Measurements from ENCODE around the gene ABTB2. TPM values are rescaled to one million over a fixed set of nuclear protein-coding genes. Genes with fewer than 3 reads are reported as not detected.

ABTB2 gene
- total and polyA plus RNA-seq, 7 donors, result 4.5 to 24.7 (median 18.5) TPM

GRCh38 chr11:34331736-34332135 is 26.1 kb downstream of the ABTB2 start:
- Histone ChIP-seq H3K4me1 (peaks cover 50% of the 10 kb centered on the region), H3K36me3 (ENCODE audit: insufficient read depth in 1 of 2, low read depth in 1 of 2) (no peaks in the 10 kb centered on the region), H3K4me3 (no peak overlapping the region), H3K9me3 (no peaks in the 10 kb centered on the region), H3K27ac (peak overlapping the region; percentile 3), H3K27me3 (ENCODE audit: insufficient read depth in 3 of 3, low read length in 2 of 3) (no peaks in the 10 kb centered on the region)
- no peak for ATAC-seq
- intact Hi-C loops (cut with DNase I), result loop anchor here in 1 of 2 donors (2.0 kb wide), 1 partner anchor 15 kb away; no protein-coding TSS in a partner anchor
- TF ChIP-seq CTCF (IDR thresholded peaks at IDR 0.05), result no peak
- DNase-seq, result no peak
- WGBS, 3 donors, result 90 to 96% (median 93%) methylated on average over 3 of the region's 3 CpGs

- H3K27ac ChIP-seq, result no peak overlapping the region
- ATAC-seq, result peak in 1 of 4 donors; percentile 41
- intact Hi-C loops (cut with DNase I), result loop anchor here in 1 of 2 donors (2.0 kb wide), 1 partner anchor 15 kb away; no protein-coding TSS in a partner anchor
Observed at GRCh38 chr11:34331329-34331728, 26.5 kb downstream of the ABTB2 start.

GRCh38 chr11:34330653-34331052 is 27.2 kb downstream of the ABTB2 start:
- Histone ChIP-seq H3K36me3 (ENCODE audit: insufficient read depth in 1 of 2, low read depth in 1 of 2) (no peaks in the 10 kb centered on the region), H3K4me1 (peaks cover 53% of the 10 kb centered on the region), H3K27me3 (ENCODE audit: insufficient read depth in 3 of 3, low read length in 2 of 3) (no peaks in the 10 kb centered on the region), H3K4me3 (no peak overlapping the region), H3K9me3 (no peaks in the 10 kb centered on the region), H3K27ac (no peak overlapping the region)
- DNase-seq (no peak), ATAC-seq (no peak)
- intact Hi-C loops (cut with DNase I), result loop anchor here in 1 of 2 donors (2.0 kb wide), 1 partner anchor 16 kb away; no protein-coding TSS in a partner anchor
- TF ChIP-seq CTCF (IDR thresholded peaks at IDR 0.05), result no peak

More at GRCh38 chr11:34331329-34331728, 26.5 kb downstream of the ABTB2 start:
- no peak overlapping the region for H3K4me3 ChIP-seq
- DNase-seq, result no peak
- no peaks in the 10 kb centered on the region for H3K9me3 ChIP-seq
- 33 to 40% (median 39%) methylated on average over 2 of the region's 2 CpGs for WGBS, 3 donors
- H3K27me3 ChIP-seq (ENCODE audit: insufficient read depth in 3 of 3, low read length in 2 of 3), result no peaks in the 10 kb centered on the region
- H3K4me1 ChIP-seq, result peaks cover 53% of the 10 kb centered on the region
- no peak for TF ChIP-seq CTCF (IDR thresholded peaks at IDR 0.05)
- H3K36me3 ChIP-seq (ENCODE audit: insufficient read depth in 1 of 2, low read depth in 1 of 2), result no peaks in the 10 kb centered on the region

GRCh38 chr11:34329876-34330275 is 27.9 kb downstream of the ABTB2 start:
- no peak for TF ChIP-seq CTCF (IDR thresholded peaks at IDR 0.05)
- WGBS, 3 donors, result 35 to 66% (median 47%) methylated on average over 2 of the region's 2 CpGs
- DNase-seq (no peak), ATAC-seq (peak in 2 of 4 donors; percentile 13 to 47)
- intact Hi-C loops (cut with DNase I), result loop anchor here in 1 of 2 donors (2.0 kb wide), 1 partner anchor 17 kb away; no protein-coding TSS in a partner anchor
- H3K4me1 ChIP-seq, result peaks cover 53% of the 10 kb centered on the region
- no peak overlapping the region for H3K4me3 ChIP-seq
- no peaks in the 10 kb centered on the region for H3K27me3 ChIP-seq (ENCODE audit: insufficient read depth in 3 of 3, low read length in 2 of 3)
- no peaks in the 10 kb centered on the region for H3K9me3 ChIP-seq
- no peak overlapping the region for H3K27ac ChIP-seq
- H3K36me3 ChIP-seq (ENCODE audit: insufficient read depth in 1 of 2, low read depth in 1 of 2), result no peaks in the 10 kb centered on the region

GRCh38 chr11:34328632-34328910 is 29.2 kb downstream of the ABTB2 start:
- no peak for TF ChIP-seq CTCF (IDR thresholded peaks at IDR 0.05)
- ATAC-seq (no peak), DNase-seq (no peak)
- H3K4me3 ChIP-seq, result no peak overlapping the region
- peaks cover 65% of the 10 kb centered on the region for H3K4me1 ChIP-seq
- H3K27ac ChIP-seq, result no peak overlapping the region
- no peaks in the 10 kb centered on the region for H3K36me3 ChIP-seq (ENCODE audit: insufficient read depth in 1 of 2, low read depth in 1 of 2)
- H3K9me3 ChIP-seq, result no peaks in the 10 kb centered on the region
- 50 to 72% (median 59%) methylated on average over 4 of the region's 4 CpGs for WGBS, 3 donors
- H3K27me3 ChIP-seq (ENCODE audit: insufficient read depth in 3 of 3, low read length in 2 of 3), result no peaks in the 10 kb centered on the region
- intact Hi-C loops (cut with DNase I), result no loop called here

Measured in psoas muscle (tissue), 8 donors.